Ovary (tissue), 9 donors: Measurements from ENCODE around the gene OTX1. TPM values are rescaled to one million over a fixed set of nuclear protein-coding genes. Genes with fewer than 3 reads are reported as not detected.
A peak's percentile ranks its signal among the peaks of the same experiment; 100 is the strongest.

Source experiments
- DNase-seq, 5 donors: peaks; one replicate each; pipeline ENCODE4 v3.0.0-alpha.2; 2019 to 2020
- H3K27ac ChIP-seq, 2 donors: fragments of 200-600 bp; one replicate each; pipeline versions ENCODE4 v1.5.1 to v1.8.0; 2019 to 2022
- H3K27me3 ChIP-seq: fragments of 200-600 bp; one replicate; pipeline ENCODE4 v1.8.0; 2022
- H3K36me3 ChIP-seq: fragments of 200-600 bp; sonication (generic); one replicate; pipeline ENCODE4 v1.5.1; 2019
- H3K4me1 ChIP-seq: one replicate; pipeline ENCODE4 v1.8.1; 2013; ENCODE audit warnings: mild to moderate bottlenecking, moderate library complexity; ENCODE audit not compliant: insufficient read depth
- H3K4me3 ChIP-seq: fragments of 200-600 bp; sonication (generic); one replicate; pipeline ENCODE4 v1.5.1; 2017
- H3K9me3 ChIP-seq, 2 donors: fragments of 200-600 bp in 1 of 2; sonication (generic) in 1 of 2; one replicate each; pipeline versions ENCODE4 v1.5.1 to v1.8.1; 2013 to 2019; ENCODE audit warnings: mild to moderate bottlenecking in 1 of 2, moderate library complexity in 1 of 2
- EP300 ChIP-seq: sonication (generic); formaldehyde crosslinking; IDR thresholded peaks from one replicate; pipeline ENCODE4 v1.6.1; 2017; ENCODE audit warnings: antibody characterized with exemption
- POLR2A ChIP-seq: fragments of 450-650 bp; IDR thresholded peaks from one replicate; pipeline ENCODE4 v1.6.1; 2017; ENCODE audit warnings: antibody characterized with exemption, mild to moderate bottlenecking, moderate library complexity
- WGBS, 3 donors: extraction: QIAGEN DNeasy Blood & Tissue Kit in 1 of 3; methylation state at CpG; one replicate each; pipeline versions ENCODE4 v1.1.5 to v1.1.7; 2013 to 2017; 5-methylcytosine and 5-hydroxymethylcytosine counted together
- intact Hi-C, 4 donors: fragments of 100-400 bp; cut with DNase I; formaldehyde crosslinking; loops; one replicate each; pipeline versions ENCODE4 v1.11.0 to v1.15.1; 2022 to 2023
- polyA plus RNA-seq, 2 donors: library from polyadenylated mRNA; stranded (reverse); fragments of 200-250 nt in 1 of 2; fragments of 350-450 nt in 1 of 2; fragmentation: Illumina TruSeq in 1 of 2; extraction: RNeasy Lipid Tissue Mini Kit (QIAGEN cat#74804) in 1 of 2; gene quantifications; one replicate each; pipeline ENCODE4 v1.2.3, GENCODE V29; 2013 to 2014
- total RNA-seq, 7 donors: library from RNA; depleted of rRNA in 2 of 7; stranded (reverse); fragments of >200 nt in 2 of 7; fragmentation: NEBNext Ultra II Directional in 3 of 7; extraction: Animal tissue kit (Norgen Biotek cat#: 25700) in 3 of 7; gene quantifications; one replicate each; pipeline versions ENCODE4 v1.1.0 to v1.2.4, GENCODE V29; 2016 to 2023
- TF ChIP-seq, protein P1 (sequence below), 3 donors: fragments of 450-650 bp in 2 of 3; fragments of 200-600 bp in 1 of 3; IDR thresholded peaks; one replicate each; pipeline versions ENCODE4 v1.5.1 to v1.8.0; 2016 to 2022; ENCODE audit warnings: antibody characterized with exemption in 3 of 3, mild to moderate bottlenecking in 1 of 3
- donor health status: DM: no; HTN: no; CAD: no; lungs with moderate emphysema.
- donor health status: DM: no; HTN: no; CAD: no.
- donor health status: Bipolar disorder and iron deficiency.
- donor health status: DM: yes; HTN: yes; CAD: no.
- donor health status: DM: no; HTN: no; CAD: no.
- donor health status: DM: yes; HTN: yes; CAD: no.

Gene OTX1
- total and polyA plus RNA-seq, 9 donors: 0.04 to 0.92 (median 0.19) TPM; not detected in 3

- no peaks in the 10 kb centered on the region for H3K36me3 ChIP-seq
- intact Hi-C loops: no loop called here
- H3K27ac ChIP-seq: no peak overlapping the region
- TF ChIP-seq, protein P1, sequence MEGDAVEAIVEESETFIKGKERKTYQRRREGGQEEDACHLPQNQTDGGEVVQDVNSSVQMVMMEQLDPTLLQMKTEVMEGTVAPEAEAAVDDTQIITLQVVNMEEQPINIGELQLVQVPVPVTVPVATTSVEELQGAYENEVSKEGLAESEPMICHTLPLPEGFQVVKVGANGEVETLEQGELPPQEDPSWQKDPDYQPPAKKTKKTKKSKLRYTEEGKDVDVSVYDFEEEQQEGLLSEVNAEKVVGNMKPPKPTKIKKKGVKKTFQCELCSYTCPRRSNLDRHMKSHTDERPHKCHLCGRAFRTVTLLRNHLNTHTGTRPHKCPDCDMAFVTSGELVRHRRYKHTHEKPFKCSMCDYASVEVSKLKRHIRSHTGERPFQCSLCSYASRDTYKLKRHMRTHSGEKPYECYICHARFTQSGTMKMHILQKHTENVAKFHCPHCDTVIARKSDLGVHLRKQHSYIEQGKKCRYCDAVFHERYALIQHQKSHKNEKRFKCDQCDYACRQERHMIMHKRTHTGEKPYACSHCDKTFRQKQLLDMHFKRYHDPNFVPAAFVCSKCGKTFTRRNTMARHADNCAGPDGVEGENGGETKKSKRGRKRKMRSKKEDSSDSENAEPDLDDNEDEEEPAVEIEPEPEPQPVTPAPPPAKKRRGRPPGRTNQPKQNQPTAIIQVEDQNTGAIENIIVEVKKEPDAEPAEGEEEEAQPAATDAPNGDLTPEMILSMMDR (IDR thresholded peaks at IDR 0.05): no peak
- TF ChIP-seq POLR2A (no peak), EP300 (no peak)
- no peaks in the 10 kb centered on the region for H3K27me3 ChIP-seq
- WGBS, 3 donors: 75 to 92% (median 87%) methylated on average over 70 to 71 of the region's 71 CpGs
- DNase-seq: peak in 2 of 5 donors; percentile 28 to 34
- peaks cover 10% of the 10 kb centered on the region for H3K4me1 ChIP-seq
- H3K4me3 ChIP-seq: no peak overlapping the region
- peaks cover 0 to 6% of the 10 kb centered on the region in 2 donors for H3K9me3 ChIP-seq
Measured at GRCh38 chr2:63047321-63048279, 3.0 kb upstream of the OTX1 start.

GRCh38 chr2:63048367-63049171, 2.1 kb upstream of the OTX1 start:
- no peaks in the 10 kb centered on the region for H3K27me3 ChIP-seq
- no peak overlapping the region for H3K27ac ChIP-seq
- H3K36me3 ChIP-seq: no peaks in the 10 kb centered on the region
- intact Hi-C loops: no loop called here
- peak in 1 of 5 donors; percentile 18 for DNase-seq
- H3K4me3 ChIP-seq: no peak overlapping the region
- H3K4me1 ChIP-seq: peaks cover 10% of the 10 kb centered on the region
- TF ChIP-seq POLR2A: no peak
- TF ChIP-seq, protein P1 (IDR thresholded peaks at IDR 0.05): no peak
- TF ChIP-seq EP300: no peak
- peaks cover 0 to 6% of the 10 kb centered on the region in 2 donors for H3K9me3 ChIP-seq
- 24 to 45% (median 36%) methylated on average over 61 of the region's 61 CpGs for WGBS, 3 donors

DNA sequence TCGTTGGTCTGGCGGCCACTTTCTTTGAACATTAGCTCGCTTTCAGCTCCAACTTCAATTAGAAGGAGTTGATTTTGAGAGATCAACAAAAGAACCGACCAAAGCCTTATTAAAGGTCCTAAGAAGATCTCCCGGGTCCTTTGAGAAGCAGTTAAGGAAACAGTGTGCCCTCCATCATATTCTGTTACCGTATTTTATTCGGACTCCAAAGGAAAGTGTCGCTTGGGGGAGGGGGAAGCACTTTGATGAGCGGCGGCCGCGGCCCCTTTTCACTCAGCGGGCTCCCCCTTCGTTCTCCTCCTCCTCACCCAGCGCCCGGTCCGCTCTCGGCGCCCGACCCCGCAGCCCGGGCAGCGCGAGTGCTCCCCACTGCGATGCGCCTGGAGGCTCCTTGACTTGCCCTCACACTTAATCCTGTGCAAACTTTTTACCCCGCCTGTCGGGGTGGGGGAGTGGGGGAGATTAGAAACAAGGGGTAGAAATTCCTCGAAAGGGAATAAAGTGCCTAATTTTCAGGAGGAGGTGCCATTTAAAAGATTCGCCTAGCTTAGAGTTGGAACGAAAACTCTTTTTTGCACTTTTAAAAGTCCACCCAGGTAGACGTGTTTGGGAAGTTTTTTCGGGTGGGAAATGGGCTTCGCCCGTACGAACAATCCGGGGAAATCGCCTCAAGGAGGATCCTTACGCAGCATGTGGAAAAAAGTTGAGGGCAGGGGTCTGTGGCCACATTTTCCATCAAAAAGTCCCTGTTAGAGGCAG, 1.2 kb upstream of the OTX1 start:
- DNase-seq: peak in 2 of 5 donors; percentile 16 to 34
- 5 to 9% (median 7%) methylated on average over 39 of the region's 39 CpGs for WGBS, 3 donors
- H3K9me3 ChIP-seq: peaks cover 0 to 6% of the 10 kb centered on the region in 2 donors
- intact Hi-C loops: no loop called here
- peak overlapping the region; percentile 39 for H3K4me3 ChIP-seq
- peaks cover 10% of the 10 kb centered on the region for H3K4me1 ChIP-seq
- no peak overlapping the region for H3K27ac ChIP-seq
- no peak for TF ChIP-seq EP300
- TF ChIP-seq POLR2A: no peak
- TF ChIP-seq, protein P1 (IDR thresholded peaks at IDR 0.05): no peak
- H3K36me3 ChIP-seq: no peaks in the 10 kb centered on the region
- H3K27me3 ChIP-seq: no peaks in the 10 kb centered on the region

DNA sequence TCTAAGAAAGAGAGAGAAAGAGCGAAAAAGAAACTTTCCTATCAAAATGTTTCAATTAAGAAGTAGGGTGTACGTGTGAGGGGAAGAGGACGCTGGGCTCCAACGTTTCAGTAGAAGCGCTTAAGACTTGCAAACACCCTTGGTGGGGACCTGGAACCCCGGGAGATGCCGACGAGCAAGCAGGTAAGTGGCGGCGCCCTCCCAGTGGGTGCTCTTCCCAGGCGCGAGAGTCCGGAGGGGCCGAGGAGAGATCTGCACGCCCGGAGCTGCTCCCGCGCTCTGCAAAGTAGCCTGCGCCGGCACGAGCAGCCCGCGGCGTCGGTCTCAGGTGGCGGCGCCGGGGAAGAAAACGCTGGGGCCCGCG, 678 bp upstream of the OTX1 start:
- peak in 2 of 5 donors; percentile 18 to 26 for DNase-seq
- WGBS, 3 donors: 1 to 3% (median 1%) methylated on average over 30 to 31 of the region's 31 CpGs
- TF ChIP-seq, protein P1 (IDR thresholded peaks at IDR 0.05): no peak
- no peak for TF ChIP-seq POLR2A
- no peak for TF ChIP-seq EP300
- Histone ChIP-seq H3K4me3 (peak overlapping the region; percentile 39), H3K36me3 (no peaks in the 10 kb centered on the region), H3K9me3 (peaks cover 0 to 6% of the 10 kb centered on the region in 2 donors), H3K4me1 (peaks cover 10% of the 10 kb centered on the region), H3K27ac (no peak overlapping the region), H3K27me3 (no peaks in the 10 kb centered on the region)
- intact Hi-C loops: no loop called here
